ENCODE results near the gene MIS18A.
A peak's percentile ranks its signal among the peaks of the same experiment; 100 is the strongest.

MIS18A gene

DNA sequence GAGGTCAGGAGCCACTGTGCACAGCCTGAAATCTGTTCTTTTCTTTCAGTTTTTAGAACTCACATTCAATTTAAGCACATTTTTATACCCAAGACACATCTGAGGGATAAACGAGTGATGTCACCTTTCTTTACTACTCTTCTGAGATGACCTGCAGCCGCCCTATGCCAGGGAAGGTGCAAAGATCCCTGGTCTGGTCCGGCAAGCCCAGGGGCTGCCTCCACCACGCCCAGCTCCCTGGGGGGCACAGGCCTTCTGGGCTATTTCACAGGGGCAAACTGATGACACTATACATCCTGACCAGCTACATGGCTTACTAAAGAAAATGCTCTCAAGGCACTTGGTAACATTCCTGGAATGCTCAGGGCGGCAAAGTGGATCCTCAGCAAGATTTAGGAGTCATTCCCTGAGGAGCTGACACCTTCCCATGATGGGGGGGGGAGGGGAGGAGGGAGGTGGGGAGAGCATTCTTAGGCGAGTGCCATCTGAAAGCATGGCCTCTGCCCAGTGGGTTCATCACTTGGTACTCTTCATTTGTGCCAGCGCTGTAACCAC is 31.1 kb upstream of the MIS18A start:
- Histone ChIP-seq H3K4me2 (ENCODE audit: low read length) (no peak overlapping the region), H3K36me3 (ENCODE audit: control insufficient read depth, insufficient read depth, low read length) (peaks cover 8% of the 10 kb centered on the region), H2AK5ac (ENCODE audit: low read length) (no peak overlapping the region), H2BK5ac (ENCODE audit: low read length) (no peak overlapping the region), H3K4me3 (ENCODE audit: low read length) (no peak overlapping the region), H3K4me1 (ENCODE audit: control insufficient read depth, low read depth, low read length) (peaks cover 3% of the 10 kb centered on the region), H3K79me1 (ENCODE audit: low read length) (no peaks in the 10 kb centered on the region), H2BK120ac (ENCODE audit: low read depth, low read length) (no peak overlapping the region), H3K4ac (ENCODE audit: low read depth, low read length) (no peak overlapping the region), H3K56ac (ENCODE audit: low read length) (no peak overlapping the region), H4K8ac (ENCODE audit: low read depth, low read length) (no peak overlapping the region), H3K18ac (ENCODE audit: low read length) (no peak overlapping the region), H3K23ac (ENCODE audit: low read length) (no peak overlapping the region), H4K5ac (ENCODE audit: low read length) (no peak overlapping the region), H2BK15ac (replicated peaks; ENCODE audit: low read depth) (no peak overlapping the region), H3K9ac (ENCODE audit: low read length) (no peak overlapping the region), H3K27me3 (ENCODE audit: insufficient read depth, low read length, poor library complexity) (no peaks in the 10 kb centered on the region), H3K27ac (ENCODE audit: low read depth, low read length) (no peak overlapping the region), H3K79me2 (ENCODE audit: control insufficient read depth, insufficient read depth, low read length) (no peaks in the 10 kb centered on the region)
- peak; percentile 82 for DNase-seq
- no CpG with 5 or more reads among the region's 7 CpGs for WGBS (ENCODE audit: extremely low coverage, insufficient coverage, low lambda C conversion rate)

DNA sequence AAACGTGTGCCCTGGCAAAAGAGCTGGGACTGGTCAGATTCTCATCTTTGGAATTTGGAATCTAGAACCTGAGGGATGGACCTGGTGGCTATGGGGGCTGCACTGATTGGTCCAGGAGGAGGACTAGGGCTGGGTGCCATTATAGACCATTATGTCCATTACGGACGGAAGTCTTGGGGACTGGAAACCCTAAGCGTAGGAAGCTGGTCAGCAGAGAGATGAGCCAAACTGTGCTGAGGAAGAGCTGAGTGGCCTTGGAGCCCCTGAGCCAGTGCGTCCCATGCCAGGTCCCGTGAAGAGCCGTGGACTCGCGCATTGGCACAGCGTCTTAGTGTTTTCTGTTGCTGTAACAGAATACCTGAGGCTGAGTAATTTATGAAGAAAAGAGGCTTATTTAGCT is 29.8 kb upstream of the MIS18A start:
- Histone ChIP-seq H3K9ac (ENCODE audit: low read length) (no peak overlapping the region), H3K4me1 (ENCODE audit: control insufficient read depth, low read depth, low read length) (peaks cover 3% of the 10 kb centered on the region), H2BK120ac (ENCODE audit: low read depth, low read length) (no peak overlapping the region), H3K18ac (ENCODE audit: low read length) (no peak overlapping the region), H2BK5ac (ENCODE audit: low read length) (no peak overlapping the region), H3K36me3 (ENCODE audit: control insufficient read depth, insufficient read depth, low read length) (peaks cover 2% of the 10 kb centered on the region), H4K5ac (ENCODE audit: low read length) (no peak overlapping the region), H3K27ac (ENCODE audit: low read depth, low read length) (no peak overlapping the region), H3K27me3 (ENCODE audit: insufficient read depth, low read length, poor library complexity) (no peaks in the 10 kb centered on the region), H2BK15ac (replicated peaks; ENCODE audit: low read depth) (no peak overlapping the region), H3K56ac (ENCODE audit: low read length) (no peak overlapping the region), H3K79me1 (ENCODE audit: low read length) (no peaks in the 10 kb centered on the region), H3K4me2 (ENCODE audit: low read length) (no peak overlapping the region), H3K4ac (ENCODE audit: low read depth, low read length) (no peak overlapping the region), H3K79me2 (ENCODE audit: control insufficient read depth, insufficient read depth, low read length) (no peaks in the 10 kb centered on the region), H4K8ac (ENCODE audit: low read depth, low read length) (no peak overlapping the region), H3K4me3 (ENCODE audit: low read length) (no peak overlapping the region), H3K23ac (ENCODE audit: low read length) (no peak overlapping the region), H2AK5ac (ENCODE audit: low read length) (no peak overlapping the region)
- no CpG with 5 or more reads among the region's 10 CpGs for WGBS (ENCODE audit: extremely low coverage, insufficient coverage, low lambda C conversion rate)
- DNase-seq, result no peak

DNA sequence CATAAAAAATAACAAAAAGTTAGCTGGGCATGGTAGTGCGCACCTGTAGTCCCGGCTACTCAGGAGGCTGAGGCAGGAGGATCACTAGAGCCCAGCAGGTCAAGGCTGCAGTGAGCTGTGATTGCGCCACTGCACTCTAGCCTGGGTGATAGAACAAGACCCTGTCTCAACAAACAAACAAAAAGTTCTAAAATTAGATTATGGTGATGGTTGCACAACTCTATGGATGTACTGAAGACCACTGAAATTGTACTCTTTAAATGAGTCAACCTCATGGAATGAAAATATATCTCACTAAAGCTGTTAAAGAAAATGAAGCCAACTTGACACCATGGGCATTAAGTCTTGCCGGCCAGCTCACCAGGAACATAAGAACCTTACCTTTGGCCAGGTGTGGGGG is 28.9 kb upstream of the MIS18A start:
- H3K79me2 ChIP-seq (ENCODE audit: control insufficient read depth, insufficient read depth, low read length), result no peaks in the 10 kb centered on the region
- no peak overlapping the region for H3K4ac ChIP-seq (ENCODE audit: low read depth, low read length)
- peaks cover 3% of the 10 kb centered on the region for H3K4me1 ChIP-seq (ENCODE audit: control insufficient read depth, low read depth, low read length)
- H2BK15ac ChIP-seq (replicated peaks; ENCODE audit: low read depth), result no peak overlapping the region
- H3K4me2 ChIP-seq (ENCODE audit: low read length), result no peak overlapping the region
- no peak for DNase-seq
- no peak overlapping the region for H3K4me3 ChIP-seq (ENCODE audit: low read length)
- no peaks in the 10 kb centered on the region for H3K79me1 ChIP-seq (ENCODE audit: low read length)
- H3K9ac ChIP-seq (ENCODE audit: low read length), result no peak overlapping the region
- no peaks in the 10 kb centered on the region for H3K27me3 ChIP-seq (ENCODE audit: insufficient read depth, low read length, poor library complexity)
- H3K27ac ChIP-seq (ENCODE audit: low read depth, low read length), result no peak overlapping the region
- no peak overlapping the region for H2BK120ac ChIP-seq (ENCODE audit: low read depth, low read length)
- H3K23ac ChIP-seq (ENCODE audit: low read length), result no peak overlapping the region
- H2AK5ac ChIP-seq (ENCODE audit: low read length), result no peak overlapping the region
- WGBS (ENCODE audit: extremely low coverage, insufficient coverage, low lambda C conversion rate), result no CpG with 5 or more reads among the region's 4 CpGs
- H4K5ac ChIP-seq (ENCODE audit: low read length), result no peak overlapping the region
- no peak overlapping the region for H3K56ac ChIP-seq (ENCODE audit: low read length)
- H3K18ac ChIP-seq (ENCODE audit: low read length), result no peak overlapping the region
- H2BK5ac ChIP-seq (ENCODE audit: low read length), result no peak overlapping the region
- no peak overlapping the region for H4K8ac ChIP-seq (ENCODE audit: low read depth, low read length)
- H3K36me3 ChIP-seq (ENCODE audit: control insufficient read depth, insufficient read depth, low read length), result peaks cover 2% of the 10 kb centered on the region

DNA sequence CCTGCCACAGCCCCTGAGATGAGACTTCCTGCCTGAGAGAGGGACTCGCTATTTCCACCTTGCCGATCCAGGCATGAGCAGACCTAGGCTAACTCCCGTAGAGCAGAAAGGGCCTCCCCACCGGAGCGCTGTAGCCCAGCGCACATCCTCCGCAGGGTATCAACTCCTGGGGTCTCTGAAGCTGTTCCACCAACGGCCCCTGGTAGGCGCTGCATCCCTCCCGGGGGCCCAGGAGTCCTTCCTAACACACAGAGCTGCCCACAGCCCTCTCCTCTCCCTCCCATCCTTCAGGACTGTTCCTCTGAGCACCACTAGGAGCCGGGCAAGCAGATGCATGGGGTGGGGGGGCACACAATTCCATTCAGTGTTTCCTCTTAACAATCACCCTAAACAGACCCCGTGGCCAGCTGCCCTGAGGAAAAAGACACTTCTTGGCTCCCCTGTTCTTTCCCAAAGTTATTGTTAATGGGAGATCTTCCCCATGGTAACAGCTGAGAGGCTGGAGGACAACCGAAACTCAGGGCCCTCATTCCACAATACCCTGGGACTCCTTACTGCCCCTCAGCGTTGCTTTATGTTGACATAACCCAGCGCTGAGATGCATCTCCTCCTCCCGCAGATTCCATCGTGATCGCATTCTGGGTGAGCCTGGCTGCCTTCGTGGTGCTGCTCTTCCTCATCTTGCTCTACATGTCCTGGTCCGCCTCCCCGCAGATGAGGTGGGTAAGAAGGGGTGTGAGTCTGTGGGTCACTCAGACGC is 27.4 kb upstream of the MIS18A start:
- peak; percentile 96 for DNase-seq
- H3K23ac ChIP-seq (ENCODE audit: low read length), result no peak overlapping the region
- H3K4me3 ChIP-seq (ENCODE audit: low read length), result no peak overlapping the region
- H4K8ac ChIP-seq (ENCODE audit: low read depth, low read length), result no peak overlapping the region
- H3K4me2 ChIP-seq (ENCODE audit: low read length), result no peak overlapping the region
- no peak overlapping the region for H3K56ac ChIP-seq (ENCODE audit: low read length)
- H3K79me1 ChIP-seq (ENCODE audit: low read length), result no peaks in the 10 kb centered on the region
- H2AK5ac ChIP-seq (ENCODE audit: low read length), result no peak overlapping the region
- no peak overlapping the region for H2BK15ac ChIP-seq (replicated peaks; ENCODE audit: low read depth)
- no peak overlapping the region for H3K18ac ChIP-seq (ENCODE audit: low read length)
- no peak overlapping the region for H4K5ac ChIP-seq (ENCODE audit: low read length)
- no peaks in the 10 kb centered on the region for H3K36me3 ChIP-seq (ENCODE audit: control insufficient read depth, insufficient read depth, low read length)
- H3K4ac ChIP-seq (ENCODE audit: low read depth, low read length), result no peak overlapping the region
- H3K27ac ChIP-seq (ENCODE audit: low read depth, low read length), result no peak overlapping the region
- WGBS (ENCODE audit: extremely low coverage, insufficient coverage, low lambda C conversion rate), result no CpG with 5 or more reads among the region's 22 CpGs
- H3K9ac ChIP-seq (ENCODE audit: low read length), result no peak overlapping the region
- H3K79me2 ChIP-seq (ENCODE audit: control insufficient read depth, insufficient read depth, low read length), result no peaks in the 10 kb centered on the region
- H2BK5ac ChIP-seq (ENCODE audit: low read length), result no peak overlapping the region
- no peaks in the 10 kb centered on the region for H3K27me3 ChIP-seq (ENCODE audit: insufficient read depth, low read length, poor library complexity)
- peaks cover 3% of the 10 kb centered on the region for H3K4me1 ChIP-seq (ENCODE audit: control insufficient read depth, low read depth, low read length)
- no peak overlapping the region for H2BK120ac ChIP-seq (ENCODE audit: low read depth, low read length)

DNA sequence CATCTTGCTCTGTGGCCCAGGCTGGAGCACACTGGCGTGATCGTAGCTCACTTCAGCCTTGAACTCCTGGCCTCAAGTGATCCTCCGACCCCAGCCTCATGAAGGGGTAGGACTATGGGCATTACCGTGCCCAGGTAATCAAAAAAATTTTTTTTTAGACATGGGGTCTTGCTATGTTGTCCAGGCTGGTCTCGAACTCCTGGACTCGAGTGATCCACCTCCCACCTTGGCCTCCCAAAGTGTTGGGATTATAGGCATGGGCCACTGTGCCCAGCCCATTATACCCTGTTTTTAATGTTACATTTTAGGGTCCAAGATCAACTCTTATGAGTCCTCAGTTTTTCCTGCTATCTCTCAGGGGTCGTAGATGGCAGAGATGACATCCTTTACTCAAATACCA is 26.1 kb upstream of the MIS18A start:
- WGBS (ENCODE audit: extremely low coverage, insufficient coverage, low lambda C conversion rate), result no CpG with 5 or more reads among the region's 7 CpGs
- Histone ChIP-seq H2BK5ac (ENCODE audit: low read length) (no peak overlapping the region), H2AK5ac (ENCODE audit: low read length) (no peak overlapping the region), H3K27ac (ENCODE audit: low read depth, low read length) (no peak overlapping the region), H3K9ac (ENCODE audit: low read length) (no peak overlapping the region), H4K5ac (ENCODE audit: low read length) (no peak overlapping the region), H3K27me3 (ENCODE audit: insufficient read depth, low read length, poor library complexity) (no peaks in the 10 kb centered on the region), H4K8ac (ENCODE audit: low read depth, low read length) (no peak overlapping the region), H3K36me3 (ENCODE audit: control insufficient read depth, insufficient read depth, low read length) (no peaks in the 10 kb centered on the region), H3K56ac (ENCODE audit: low read length) (no peak overlapping the region), H3K4me3 (ENCODE audit: low read length) (no peak overlapping the region), H3K23ac (ENCODE audit: low read length) (no peak overlapping the region), H3K4me1 (ENCODE audit: control insufficient read depth, low read depth, low read length) (peaks cover 3% of the 10 kb centered on the region), H3K4me2 (ENCODE audit: low read length) (no peak overlapping the region), H2BK120ac (ENCODE audit: low read depth, low read length) (no peak overlapping the region), H3K79me1 (ENCODE audit: low read length) (no peaks in the 10 kb centered on the region), H2BK15ac (replicated peaks; ENCODE audit: low read depth) (no peak overlapping the region), H3K4ac (ENCODE audit: low read depth, low read length) (no peak overlapping the region), H3K18ac (ENCODE audit: low read length) (no peak overlapping the region), H3K79me2 (ENCODE audit: control insufficient read depth, insufficient read depth, low read length) (no peaks in the 10 kb centered on the region)
- DNase-seq, result no peak

DNA sequence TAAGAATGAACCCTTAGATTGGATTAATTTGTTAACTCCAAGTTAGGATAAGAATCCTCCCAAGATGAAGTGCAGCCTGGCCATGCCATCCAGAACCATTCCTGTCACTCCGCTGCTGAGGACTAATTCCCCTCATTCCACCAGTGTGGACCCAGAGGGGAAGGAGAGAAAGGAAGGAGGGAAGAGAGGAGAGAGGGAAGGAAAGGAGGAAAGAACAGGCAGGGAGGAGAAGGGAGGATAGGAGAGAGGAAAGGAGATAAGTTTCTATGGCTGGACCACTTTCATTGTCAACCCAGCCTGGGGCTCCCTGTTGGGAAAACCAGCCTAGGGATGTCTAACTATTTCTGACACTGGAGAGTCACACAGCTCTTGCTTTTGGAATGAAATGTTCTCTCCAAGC is 24.5 kb upstream of the MIS18A start:
- Histone ChIP-seq H3K4me3 (ENCODE audit: low read length) (no peak overlapping the region), H3K56ac (ENCODE audit: low read length) (no peak overlapping the region), H3K9ac (ENCODE audit: low read length) (no peak overlapping the region), H3K36me3 (ENCODE audit: control insufficient read depth, insufficient read depth, low read length) (no peaks in the 10 kb centered on the region), H3K4me1 (ENCODE audit: control insufficient read depth, low read depth, low read length) (peaks cover 3% of the 10 kb centered on the region), H2AK5ac (ENCODE audit: low read length) (no peak overlapping the region), H3K4me2 (ENCODE audit: low read length) (no peak overlapping the region), H3K4ac (ENCODE audit: low read depth, low read length) (no peak overlapping the region), H3K18ac (ENCODE audit: low read length) (no peak overlapping the region), H3K27ac (ENCODE audit: low read depth, low read length) (no peak overlapping the region), H3K79me2 (ENCODE audit: control insufficient read depth, insufficient read depth, low read length) (no peaks in the 10 kb centered on the region), H2BK5ac (ENCODE audit: low read length) (no peak overlapping the region), H3K23ac (ENCODE audit: low read length) (no peak overlapping the region), H3K79me1 (ENCODE audit: low read length) (no peaks in the 10 kb centered on the region), H4K5ac (ENCODE audit: low read length) (no peak overlapping the region), H3K27me3 (ENCODE audit: insufficient read depth, low read length, poor library complexity) (no peaks in the 10 kb centered on the region), H2BK120ac (ENCODE audit: low read depth, low read length) (no peak overlapping the region), H4K8ac (ENCODE audit: low read depth, low read length) (no peak overlapping the region), H2BK15ac (replicated peaks; ENCODE audit: low read depth) (no peak overlapping the region)
- WGBS (ENCODE audit: extremely low coverage, insufficient coverage, low lambda C conversion rate), result no CpG with 5 or more reads among the region's 1 CpG
- DNase-seq, result no peak

All from mesendoderm (in vitro differentiated cells).